Tibial nerve (tissue), 4 donors: Measurements from ENCODE around the gene OCLN.
"Not testable (repeated sequence)": the region's sequence is repeated elsewhere in the genome, so short reads cannot be mapped to it uniquely, and the experiment has no call there.

ENCODE experiments used
- CTCF ChIP-seq, 5 experiments: fragments of 200-600 bp in 3 of 5; fragments of 450-650 bp in 2 of 5; sonication (generic) in 3 of 5; IDR thresholded peaks; one replicate each; pipeline ENCODE4 v1.5.1; 2016 to 2019; ENCODE audit warnings: antibody characterized with exemption in 5 of 5, mild to moderate bottlenecking in 3 of 5, moderate library complexity in 2 of 5
- EP300 ChIP-seq, 2 donors: sonication (generic); formaldehyde crosslinking; IDR thresholded peaks; one replicate each; pipeline ENCODE4 v1.6.1; 2017; ENCODE audit warnings: antibody characterized with exemption in 2 of 2, mild to moderate bottlenecking in 1 of 2
- POLR2A ChIP-seq, 2 donors: fragments of 450-650 bp; IDR thresholded peaks; one replicate each; pipeline ENCODE4 v1.6.1; 2017; ENCODE audit warnings: antibody characterized with exemption in 2 of 2, mild to moderate bottlenecking in 2 of 2, moderate library complexity in 2 of 2

- not testable (repeated sequence) for TF ChIP-seq CTCF, POLR2A, EP300 (IDR thresholded peaks at IDR 0.05)
Measured at GRCh38 chr5:69455428-69455988, 37.1 kb upstream of the OCLN start.
